Stimulated activated CD4-positive, alpha-beta T cell treated with anti-CD3 and anti-CD28 coated beads, Interleukin-12 subunit alpha, Interleukin-12 subunit beta, amount 100 ng/mL, for 24 hours (primary cell): ENCODE results near the gene KCNC3.

ENCODE experiments used
- DNase-seq, 2 experiments: peaks; one replicate each; pipeline ENCODE4 v3.0.0-alpha.2; 2020; ENCODE audit warnings: low read depth in 2 of 2

The KCNC3 gene

GRCh38 chr19:50329146-50329925, at the start of gene KCNC3:
Gene KCNC3, minus strand, starts transcription at chr19:50329377. Its CDS starts 295 bp downstream, at chr19:50329082.
- peak; percentile 90 to 98 for DNase-seq

- no peak for DNase-seq
Observed at GRCh38 chr19:50378863-50379236, 49.7 kb upstream of the KCNC3 start.

- DNase-seq = no peak
Observed at GRCh38 chr19:50378169-50378862, 49.1 kb upstream of the KCNC3 start.

- DNase-seq = no peak
Observed at GRCh38 chr19:50377517-50377916, 48.3 kb upstream of the KCNC3 start.

GRCh38 chr19:50377051-50377461, 47.9 kb upstream of the KCNC3 start:
- DNase-seq = no peak

- peak; percentile 89 to 90 for DNase-seq
Observed at GRCh38 chr19:50376166-50377050, 47.2 kb upstream of the KCNC3 start, which contains the start of gene NR1H2. Gene NR1H2, plus strand, starts transcription at chr19:50376457. Its CDS starts 1,149 bp downstream, at chr19:50377606.

GRCh38 chr19:50371914-50372475, 42.8 kb upstream of the KCNC3 start:
- DNase-seq = no peak

GRCh38 chr19:50368649-50369570, 39.7 kb upstream of the KCNC3 start:
- peak; percentile 69 to 78 for DNase-seq

- no peak for DNase-seq
Observed at GRCh38 chr19:50365434-50366306, 36.5 kb upstream of the KCNC3 start, which contains the start of gene NAPSA. Gene NAPSA, minus strand, starts transcription at chr19:50365639. Its CDS starts 18 bp downstream, at chr19:50365621.

- no peak for DNase-seq
Observed at GRCh38 chr19:50362656-50363424, 33.7 kb upstream of the KCNC3 start.

GRCh38 chr19:50362030-50362412, 32.8 kb upstream of the KCNC3 start:
- no peak for DNase-seq

- no peak for DNase-seq
Observed at GRCh38 chr19:50361290-50362029, 32.3 kb upstream of the KCNC3 start.

- no peak for DNase-seq
Observed at GRCh38 chr19:50359328-50359818, 30.2 kb upstream of the KCNC3 start.

- DNase-seq = peak; percentile 61 to 67
Observed at GRCh38 chr19:50358483-50359327, 29.5 kb upstream of the KCNC3 start.

- peak; percentile 71 to 84 for DNase-seq
Observed at GRCh38 chr19:50357178-50358100, 28.3 kb upstream of the KCNC3 start.

- DNase-seq = no peak
Observed at GRCh38 chr19:50356691-50357177, 27.6 kb upstream of the KCNC3 start.
